Activated T-cell treated with anti-CD3 and anti-CD28 coated beads for 4 hours (primary cell): ENCODE data around the gene SRPK3.
"Not testable (repeated sequence)": the region's sequence is repeated elsewhere in the genome, so short reads cannot be mapped to it uniquely, and the experiment has no call there.

Source experiments
- DNase-seq: peaks from one replicate; pipeline ENCODE4 v3.0.0-alpha.2; 2020

Gene SRPK3, protein sequence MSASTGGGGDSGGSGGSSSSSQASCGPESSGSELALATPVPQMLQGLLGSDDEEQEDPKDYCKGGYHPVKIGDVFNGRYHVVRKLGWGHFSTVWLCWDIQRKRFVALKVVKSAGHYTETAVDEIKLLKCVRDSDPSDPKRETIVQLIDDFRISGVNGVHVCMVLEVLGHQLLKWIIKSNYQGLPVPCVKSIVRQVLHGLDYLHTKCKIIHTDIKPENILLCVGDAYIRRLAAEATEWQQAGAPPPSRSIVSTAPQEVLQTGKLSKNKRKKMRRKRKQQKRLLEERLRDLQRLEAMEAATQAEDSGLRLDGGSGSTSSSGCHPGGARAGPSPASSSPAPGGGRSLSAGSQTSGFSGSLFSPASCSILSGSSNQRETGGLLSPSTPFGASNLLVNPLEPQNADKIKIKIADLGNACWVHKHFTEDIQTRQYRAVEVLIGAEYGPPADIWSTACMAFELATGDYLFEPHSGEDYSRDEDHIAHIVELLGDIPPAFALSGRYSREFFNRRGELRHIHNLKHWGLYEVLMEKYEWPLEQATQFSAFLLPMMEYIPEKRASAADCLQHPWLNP

DNA sequence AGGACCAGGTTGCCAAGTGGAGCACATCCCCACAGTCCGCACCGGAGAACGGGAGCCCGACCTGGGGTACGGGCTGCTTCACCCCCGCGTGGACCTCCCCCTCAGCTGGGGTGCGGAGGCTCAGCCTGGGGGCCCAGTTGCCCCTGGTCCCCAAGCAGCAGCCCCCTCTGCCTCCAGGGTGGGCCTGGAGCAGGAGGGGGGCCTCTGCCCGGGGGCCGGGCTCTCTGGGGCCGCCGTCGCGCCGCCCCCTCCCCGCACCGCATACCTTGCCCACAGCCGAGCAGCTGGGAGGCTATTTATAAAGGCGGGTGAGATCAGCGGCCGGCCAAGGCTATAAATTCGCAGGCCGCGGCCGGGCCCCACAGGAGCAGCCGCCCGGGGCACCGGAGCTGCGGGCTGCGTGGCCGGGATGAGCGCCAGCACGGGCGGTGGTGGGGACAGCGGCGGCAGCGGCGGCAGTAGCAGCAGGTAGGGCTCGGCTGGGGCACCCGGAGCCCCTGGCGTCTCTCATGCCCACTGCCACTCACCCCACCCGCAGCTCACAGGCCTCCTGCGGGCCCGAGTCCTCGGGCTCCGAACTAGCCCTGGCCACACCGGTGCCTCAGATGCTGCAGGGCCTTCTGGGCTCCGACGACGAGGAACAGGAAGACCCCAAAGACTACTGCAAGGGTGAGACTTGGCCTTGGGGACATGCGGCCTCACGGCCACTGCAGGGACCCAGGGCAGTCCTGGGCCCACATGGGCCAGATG lies at the start of gene SRPK3:
SRPK3 (plus strand) TSS at position 364 of the 750 bp plus-strand sequence; CDS start at position 410, 46 bp downstream.
- DNase-seq = no peak

DNA sequence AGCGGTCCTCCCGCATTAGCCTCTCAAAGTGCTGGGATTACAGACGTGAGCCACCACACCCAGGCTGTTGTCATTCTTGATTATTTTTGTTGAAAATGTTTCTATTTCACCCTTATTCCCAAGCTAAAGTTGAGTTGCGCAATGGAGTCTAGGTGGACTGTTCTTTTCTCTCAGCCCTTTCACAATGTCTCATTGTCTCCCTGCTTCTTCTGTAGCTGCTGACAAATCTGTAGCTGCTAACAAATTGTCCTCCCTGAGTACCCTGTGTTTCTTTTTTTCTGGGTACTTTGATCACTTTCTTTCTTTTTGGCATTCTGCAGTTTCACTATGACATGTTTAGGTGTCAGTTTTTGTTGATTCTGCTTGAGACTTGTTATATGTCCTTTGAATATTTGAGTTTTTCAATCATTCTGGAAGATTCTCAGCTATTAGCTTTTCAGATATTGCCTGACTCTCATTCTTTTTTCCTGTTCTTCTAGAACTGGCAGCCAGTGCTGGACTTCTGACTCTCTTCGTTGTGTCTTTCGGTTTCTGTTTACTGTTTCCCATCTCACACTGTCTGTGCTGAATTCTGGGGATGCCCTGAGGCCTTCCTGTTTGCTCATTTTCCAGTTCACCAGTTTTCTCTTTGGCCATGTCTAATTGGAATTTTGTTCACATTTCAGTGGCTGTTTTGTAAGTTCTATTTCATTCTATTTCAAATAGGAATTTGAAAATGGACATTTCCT lies 49.6 kb upstream of the SRPK3 start:
- DNase-seq = no peak

DNA sequence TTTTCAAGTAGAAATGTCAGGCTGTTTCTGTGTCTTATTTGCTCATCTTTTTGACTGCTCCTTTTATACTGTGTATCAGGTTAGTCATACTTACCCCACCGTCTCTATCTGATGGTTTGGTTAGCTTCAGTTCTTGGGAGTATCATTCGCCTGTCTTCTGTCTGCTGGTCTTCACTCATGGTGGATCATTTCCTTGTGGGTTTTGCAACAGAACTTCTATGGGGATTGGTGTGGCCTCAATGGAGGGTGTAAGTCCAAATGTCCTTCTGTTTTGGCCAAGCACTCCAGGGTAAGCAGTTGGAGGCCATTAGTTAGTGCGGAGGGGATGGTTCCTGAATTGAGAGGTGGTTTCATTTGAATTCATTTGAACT lies 49.0 kb upstream of the SRPK3 start:
- no peak for DNase-seq

DNA sequence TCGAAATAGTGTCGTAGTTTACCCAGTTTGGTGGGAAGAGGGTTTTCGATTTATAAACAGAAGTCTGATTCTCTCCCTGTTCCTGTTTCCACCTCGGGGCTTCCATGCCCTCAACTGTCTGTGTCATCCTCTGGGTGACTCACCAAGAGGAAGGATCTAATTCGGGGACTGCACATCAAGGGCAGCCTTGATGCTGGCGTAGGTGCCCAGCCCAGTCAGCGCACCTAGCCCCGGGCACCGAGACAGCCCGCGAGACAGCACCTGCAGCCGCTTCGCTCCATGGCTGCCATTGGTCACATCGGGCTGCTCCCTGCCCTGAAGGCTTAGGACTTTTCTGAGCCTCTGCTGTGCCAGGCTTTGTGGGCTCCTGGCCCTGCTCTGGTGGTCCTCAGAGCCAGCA lies 48.4 kb upstream of the SRPK3 start:
- no peak for DNase-seq

DNA sequence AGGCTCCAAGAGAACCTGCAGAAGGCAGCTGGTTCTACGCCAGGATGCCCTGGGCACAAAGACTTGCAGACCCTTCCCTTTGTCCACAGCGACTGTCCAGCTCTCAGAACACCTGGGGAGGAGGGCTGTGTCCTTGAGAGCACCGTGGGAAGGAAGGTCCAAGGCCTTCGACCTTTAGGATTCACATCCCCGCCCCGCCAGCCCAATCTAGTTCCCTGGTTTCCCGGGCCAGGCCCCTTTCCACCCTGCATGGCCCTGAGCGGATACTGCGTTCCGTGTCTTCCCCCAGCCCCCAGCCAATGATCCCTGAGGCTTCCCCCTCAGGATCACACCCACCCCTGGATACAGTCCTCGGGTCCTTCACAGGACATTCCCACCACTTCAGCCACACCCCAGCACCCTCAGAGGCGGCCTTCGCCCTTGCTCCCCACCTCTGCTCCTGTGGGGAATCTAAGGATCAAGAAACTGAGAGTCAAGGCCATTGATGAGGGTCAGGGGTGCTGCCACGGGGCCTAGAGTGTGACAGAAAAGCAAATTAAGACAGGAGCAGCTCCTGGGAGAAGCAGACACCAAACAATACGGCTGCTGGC lies 47.1 kb upstream of the SRPK3 start:
- DNase-seq = no peak

DNA sequence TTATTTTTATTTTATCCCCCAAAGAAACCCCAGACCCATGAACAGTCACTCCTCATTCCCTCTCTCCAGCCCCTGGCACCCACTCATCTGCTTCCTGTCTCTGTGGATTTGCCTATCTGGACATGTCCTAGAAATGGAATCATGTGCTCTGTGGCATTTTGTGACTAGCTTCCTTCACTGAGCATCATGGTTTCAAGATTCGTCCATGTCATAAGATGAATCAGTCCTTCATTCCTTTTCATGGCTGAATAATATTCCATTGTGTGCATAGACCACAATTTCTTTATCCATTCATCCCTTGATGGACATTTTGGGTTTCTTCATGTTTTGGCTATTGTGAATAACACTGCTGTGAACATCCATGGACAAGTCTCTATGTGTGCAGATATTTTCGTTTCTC lies 46.0 kb upstream of the SRPK3 start:
- no peak for DNase-seq

DNA sequence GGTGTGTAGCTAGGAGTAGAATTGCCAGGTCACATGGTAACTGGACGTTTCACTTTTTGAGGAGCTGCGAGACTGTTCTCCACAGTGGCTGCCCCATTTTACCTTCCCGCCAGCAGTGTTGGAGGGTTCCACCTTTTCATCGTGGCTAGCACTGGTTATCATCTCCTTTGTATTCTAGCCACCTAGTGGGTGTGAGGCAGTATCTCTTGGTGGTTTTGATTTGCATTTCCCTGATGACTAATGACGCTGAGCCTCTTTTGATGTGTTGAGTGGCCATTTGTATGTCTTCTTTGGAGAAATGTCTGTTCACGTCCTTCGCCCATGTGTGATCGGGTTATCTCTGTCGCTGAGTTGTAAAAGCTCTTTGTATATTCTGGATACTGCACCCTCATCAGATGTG lies 45.6 kb upstream of the SRPK3 start:
- DNase-seq = no peak

DNA sequence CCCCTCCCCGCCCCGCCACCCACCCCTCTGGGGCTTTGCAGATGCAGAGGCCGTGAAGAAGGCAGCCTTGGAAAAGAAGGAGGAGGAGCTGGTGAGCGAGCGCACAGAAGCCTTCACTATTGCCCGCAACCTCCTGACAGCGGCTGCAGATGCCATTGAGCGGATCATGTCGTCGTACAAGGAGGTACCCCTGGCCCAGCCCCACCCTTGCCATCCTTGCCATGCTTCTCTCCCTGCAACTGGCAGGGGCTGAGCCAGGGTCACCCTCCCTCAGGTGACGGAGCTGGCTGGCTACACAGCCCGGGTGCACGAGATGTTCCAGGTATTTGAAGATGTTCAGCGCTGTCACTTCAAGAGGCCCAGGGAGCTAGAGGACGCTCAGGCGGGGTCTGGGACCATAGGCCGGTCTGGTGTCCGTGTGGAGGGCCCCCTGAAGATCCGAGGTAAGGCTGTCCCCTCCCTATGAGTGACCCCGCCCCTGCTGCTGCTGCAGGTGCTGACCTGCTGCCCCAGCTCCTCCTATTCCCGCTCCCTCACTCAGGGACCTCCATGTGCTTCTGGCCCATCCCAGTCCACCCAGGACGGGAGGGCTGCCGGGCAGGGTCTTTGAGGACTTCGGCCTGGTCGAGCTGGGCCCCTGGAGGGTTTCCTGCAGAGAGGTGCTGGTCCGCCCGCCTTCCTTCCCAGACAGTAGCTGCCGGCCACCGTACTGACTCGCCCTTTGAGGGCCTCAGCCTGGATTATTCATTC lies 44.6 kb upstream of the SRPK3 start:
- DNase-seq = no peak

DNA sequence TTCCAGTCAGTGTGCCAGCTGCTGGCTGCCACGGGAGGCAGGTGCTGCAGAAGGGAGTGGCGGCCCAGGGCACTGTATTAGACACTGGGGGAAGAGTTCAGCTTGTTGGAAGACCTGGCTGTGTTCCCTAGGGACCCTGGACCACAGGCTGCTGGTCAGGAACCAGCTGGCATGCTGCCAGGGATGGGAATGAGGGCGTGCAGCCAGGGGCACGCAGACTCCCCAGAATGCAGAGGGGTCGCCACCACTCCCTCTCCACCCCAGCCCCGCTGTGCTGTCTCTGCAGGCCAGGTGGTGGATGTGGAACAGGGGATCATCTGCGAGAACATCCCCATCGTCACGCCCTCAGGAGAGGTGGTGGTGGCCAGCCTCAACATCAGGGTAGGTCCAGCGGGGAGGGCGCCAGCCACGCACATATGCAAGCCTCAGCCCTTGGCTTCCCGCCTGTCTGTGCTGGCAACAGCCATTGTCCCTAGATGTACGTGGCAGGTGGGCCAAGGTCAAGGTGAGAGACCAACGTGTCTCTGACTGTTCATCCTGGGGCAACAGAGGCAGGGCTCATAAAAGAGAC lies 43.9 kb upstream of the SRPK3 start:
- no peak for DNase-seq

DNA sequence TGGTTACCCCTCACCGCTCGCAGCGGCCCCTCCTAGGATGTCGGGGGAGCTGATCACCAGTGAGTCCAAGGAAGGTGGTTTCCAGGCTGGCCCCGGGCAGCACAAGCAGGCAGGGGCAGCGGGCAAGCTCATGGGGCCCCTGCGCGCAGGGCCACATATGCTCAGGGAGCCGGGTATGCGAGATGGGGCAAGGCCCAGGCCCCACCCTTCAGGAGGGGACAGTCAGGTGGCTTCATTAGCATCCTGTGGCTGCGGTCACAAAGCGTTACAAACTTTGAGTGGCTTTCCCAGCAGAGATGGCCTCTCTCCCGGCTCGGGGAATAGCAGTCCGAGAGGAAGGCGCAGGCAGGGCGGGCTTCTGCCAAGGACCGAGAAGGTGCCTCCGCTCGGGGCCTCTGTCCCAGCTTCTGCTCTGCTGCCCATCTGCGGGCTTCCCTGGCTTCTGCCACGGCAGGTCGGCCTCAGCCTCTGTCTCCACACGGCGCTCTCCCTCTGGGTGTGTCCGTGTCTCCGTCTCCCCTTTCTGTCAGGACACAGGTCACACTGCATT lies 42.7 kb upstream of the SRPK3 start:
- no peak for DNase-seq

DNA sequence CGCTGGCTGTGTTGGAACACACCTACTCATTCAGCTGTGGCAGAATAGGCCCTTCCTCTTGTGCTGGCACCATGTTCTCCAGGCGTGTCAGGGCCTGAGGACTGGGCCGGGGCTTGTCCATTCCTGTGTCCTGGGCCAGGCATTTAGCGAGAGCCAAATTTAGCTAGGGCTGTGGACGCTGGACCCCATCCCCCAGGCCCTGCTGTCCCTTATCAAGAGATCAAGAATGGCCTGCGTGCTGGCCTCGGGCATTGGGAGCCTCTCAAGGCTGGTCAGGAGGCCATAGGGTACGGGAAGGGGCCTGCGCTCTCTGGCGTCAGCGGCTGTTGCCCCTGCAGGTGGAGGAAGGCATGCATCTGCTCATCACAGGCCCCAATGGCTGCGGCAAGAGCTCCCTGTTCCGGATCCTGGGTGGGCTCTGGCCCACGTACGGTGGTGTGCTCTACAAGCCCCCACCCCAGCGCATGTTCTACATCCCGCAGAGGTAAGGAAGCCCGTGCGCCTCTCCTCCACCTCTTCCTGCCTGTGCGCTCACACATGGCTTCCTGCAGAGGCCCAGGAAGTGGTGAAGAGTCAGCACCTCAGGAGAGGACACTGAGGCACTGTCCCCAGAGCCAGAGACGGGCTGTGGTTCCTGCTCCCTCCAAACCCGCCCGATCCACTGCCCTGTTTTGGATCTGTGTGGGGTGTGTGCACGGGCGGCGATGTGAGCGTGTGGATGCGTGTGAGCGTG lies 40.9 kb upstream of the SRPK3 start:
- no peak for DNase-seq

DNA sequence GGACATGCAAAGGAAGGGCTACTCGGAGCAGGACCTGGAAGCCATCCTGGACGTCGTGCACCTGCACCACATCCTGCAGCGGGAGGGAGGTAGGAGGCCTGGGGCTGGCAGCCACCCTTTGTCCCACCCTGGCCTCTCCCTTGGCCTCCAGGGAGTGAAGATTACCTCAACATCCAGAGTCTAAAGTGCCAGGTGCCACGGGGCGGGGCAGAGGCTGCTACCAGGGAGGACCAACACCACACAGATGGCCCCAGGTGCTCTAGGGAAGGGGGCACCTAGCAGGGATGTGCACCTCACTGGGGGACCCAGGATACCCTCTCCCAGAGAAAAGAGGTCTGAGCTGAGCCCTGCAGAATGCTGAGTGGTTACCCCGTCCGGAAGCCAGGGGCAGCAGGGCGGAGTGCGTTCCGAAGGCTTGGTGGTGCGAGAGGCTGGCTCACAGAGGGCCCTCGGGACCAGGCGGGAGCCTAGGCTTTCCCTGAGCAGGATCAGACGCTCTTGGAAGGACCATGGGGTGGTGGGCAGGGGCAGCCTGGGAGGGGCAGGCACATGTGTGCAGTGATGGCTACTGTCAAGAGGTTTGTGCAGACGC lies 40.1 kb upstream of the SRPK3 start:
- no peak for DNase-seq

DNA sequence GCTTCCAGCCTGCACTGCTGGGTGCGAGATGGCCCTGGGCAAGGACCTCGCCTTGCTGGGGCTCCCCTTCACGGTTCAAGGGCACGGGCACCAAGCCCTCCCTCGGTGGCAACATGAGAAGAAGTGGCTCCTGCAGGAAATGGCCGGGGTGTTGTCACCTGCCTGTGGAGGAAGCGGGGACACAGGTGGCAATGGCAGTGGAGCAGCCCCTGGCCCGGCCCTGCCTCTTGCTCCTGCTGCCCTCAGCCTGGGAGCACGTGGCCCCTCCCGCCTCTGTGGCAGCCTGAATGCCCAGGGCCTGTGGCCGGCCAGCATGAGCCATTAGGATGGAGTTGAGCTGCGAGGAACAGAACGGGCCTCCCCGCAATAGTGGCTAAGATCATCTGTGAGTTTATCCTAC lies 39.4 kb upstream of the SRPK3 start:
- no peak for DNase-seq

DNA sequence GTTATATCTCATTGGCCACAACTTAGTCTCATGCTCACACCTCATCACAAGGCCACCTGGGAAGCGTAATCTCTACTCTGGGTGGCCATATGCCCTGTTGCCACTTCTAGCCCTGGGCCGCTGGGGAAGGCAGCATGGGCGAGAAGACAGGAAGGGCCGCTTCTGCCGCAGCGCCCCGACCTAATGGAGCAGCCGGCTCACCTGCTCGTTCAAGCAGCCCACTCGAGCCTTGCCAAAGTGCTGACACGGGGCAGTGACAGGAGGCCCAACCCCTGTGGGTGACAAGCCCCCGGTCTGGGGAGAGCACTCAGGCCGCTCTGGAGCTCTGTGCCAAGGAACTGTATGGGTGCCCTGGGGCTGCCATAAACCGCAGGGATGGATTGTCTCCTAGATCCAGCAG lies 38.7 kb upstream of the SRPK3 start:
- DNase-seq = not testable (repeated sequence)

DNA sequence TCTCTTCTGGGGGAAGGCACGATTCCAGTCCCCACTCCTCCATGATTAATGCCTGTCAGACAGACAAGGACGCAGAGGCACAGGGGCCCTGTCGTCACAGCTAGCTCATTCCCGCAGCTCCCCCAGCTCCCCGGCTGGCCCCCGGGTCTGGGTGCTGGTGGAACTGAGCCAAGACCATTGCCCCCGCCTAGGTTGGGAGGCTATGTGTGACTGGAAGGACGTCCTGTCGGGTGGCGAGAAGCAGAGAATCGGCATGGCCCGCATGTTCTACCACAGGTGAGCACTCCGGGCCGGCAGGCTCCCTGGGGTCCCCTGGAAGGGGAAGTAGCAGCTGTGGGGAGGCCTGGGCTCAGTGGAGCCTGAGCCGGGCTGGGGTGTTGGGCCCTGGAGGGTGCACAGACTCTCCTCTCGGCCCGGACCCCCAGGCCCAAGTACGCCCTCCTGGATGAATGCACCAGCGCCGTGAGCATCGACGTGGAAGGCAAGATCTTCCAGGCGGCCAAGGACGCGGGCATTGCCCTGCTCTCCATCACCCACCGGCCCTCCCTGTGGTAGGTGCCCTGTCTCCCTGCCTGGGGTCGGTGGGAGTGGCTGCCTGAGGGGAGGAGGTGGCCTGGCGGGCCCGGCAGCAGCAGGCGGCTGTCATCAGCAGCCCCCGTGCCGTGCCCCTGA lies 37.9 kb upstream of the SRPK3 start:
- DNase-seq = not testable (repeated sequence)

DNA sequence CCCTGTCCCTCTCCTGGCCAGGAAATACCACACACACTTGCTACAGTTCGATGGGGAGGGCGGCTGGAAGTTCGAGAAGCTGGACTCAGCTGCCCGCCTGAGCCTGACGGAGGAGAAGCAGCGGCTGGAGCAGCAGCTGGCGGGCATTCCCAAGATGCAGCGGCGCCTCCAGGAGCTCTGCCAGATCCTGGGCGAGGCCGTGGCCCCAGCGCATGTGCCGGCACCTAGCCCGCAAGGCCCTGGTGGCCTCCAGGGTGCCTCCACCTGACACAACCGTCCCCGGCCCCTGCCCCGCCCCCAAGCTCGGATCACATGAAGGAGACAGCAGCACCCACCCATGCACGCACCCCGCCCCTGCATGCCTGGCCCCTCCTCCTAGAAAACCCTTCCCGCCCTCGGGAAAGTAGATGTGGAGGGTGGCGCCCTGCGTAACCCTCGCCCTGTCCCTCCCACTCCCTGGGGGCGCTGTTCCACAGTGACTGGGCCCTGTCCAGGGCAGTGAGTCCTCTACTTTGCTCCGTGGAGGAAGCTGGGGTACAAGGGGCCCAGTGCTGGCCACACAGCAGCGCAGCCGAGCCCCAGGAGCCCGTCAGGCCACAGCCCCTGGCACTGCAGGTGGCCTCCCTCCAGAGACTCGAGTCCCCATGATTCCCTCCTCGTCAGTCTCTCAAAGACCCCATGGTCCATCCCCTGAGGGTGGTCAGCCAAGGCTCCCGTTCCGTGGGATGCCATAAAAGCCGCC lies 37.2 kb upstream of the SRPK3 start:
- not testable (repeated sequence) for DNase-seq

DNA sequence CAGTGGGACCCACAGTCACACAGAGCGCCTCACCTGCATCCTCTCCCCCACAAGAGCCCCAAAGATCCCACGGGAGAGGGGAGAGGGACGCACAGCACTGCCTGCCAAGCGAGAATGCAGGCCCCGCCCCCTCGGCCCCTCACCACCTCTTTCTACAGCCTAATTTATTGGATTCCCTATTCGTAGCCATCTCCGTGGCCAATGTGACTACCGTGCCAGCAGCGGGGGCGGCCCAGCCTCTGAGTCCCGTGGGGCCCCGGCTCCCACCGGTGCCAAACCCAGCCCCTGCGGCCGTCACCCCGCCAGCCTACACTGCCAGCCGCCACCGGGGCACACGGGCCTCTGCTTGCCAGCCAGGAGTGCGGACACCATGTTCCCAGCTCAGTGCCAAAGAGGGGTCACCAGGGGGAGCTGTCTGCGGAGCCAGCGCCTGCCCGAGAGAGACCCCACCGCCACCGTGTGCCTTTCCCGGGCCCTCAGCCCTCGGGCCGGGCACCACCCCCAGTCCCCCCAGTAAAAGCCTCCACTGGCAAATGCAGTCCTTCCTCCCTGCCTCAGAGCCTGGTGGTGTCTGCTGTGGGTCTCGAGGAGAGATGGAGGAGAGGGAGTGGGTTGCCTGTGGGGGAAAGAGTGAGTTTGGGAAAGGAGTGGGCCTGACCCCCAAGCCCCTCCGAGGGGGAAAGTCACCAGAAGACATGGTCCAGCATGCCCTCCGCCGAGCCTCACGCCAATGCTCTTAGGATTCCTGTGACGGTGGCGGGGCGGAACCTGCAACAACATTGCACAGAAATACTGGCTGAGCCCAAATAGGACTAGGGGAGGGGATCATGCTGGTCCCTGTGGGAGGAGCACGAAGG lies 36.4 kb upstream of the SRPK3 start:
- DNase-seq = no peak

DNA sequence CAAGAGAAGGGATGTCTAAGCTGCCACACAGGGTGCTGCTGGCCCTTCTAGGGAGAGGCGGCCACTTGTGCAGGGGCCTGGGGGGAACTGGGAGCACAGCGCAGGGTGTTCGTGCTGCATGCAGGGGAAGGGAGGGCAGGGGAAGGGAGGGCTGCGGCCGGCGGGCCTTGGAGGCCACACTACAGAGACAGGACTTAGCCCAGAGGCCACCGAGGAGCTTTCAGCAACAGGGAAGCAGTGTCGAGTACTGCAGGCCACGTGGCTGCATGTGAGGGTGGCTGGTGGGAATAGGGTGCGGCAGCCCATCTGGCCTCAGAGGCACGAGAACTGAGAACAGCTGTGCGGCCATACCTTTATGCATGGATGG lies 35.8 kb upstream of the SRPK3 start:
- DNase-seq = not testable (repeated sequence)
